Skeletal muscle cell (primary cell): ENCODE measurements around the gene NCOA4.
"Not testable (repeated sequence)": the region's sequence is repeated elsewhere in the genome, so short reads cannot be mapped to it uniquely, and the experiment has no call there.

Experiments
- DNase-seq: peaks from one replicate; pipeline ENCODE4 v3.0.0-alpha.2; 2010; ENCODE audit warnings: low read depth
- H3K4me3 ChIP-seq: 2 replicates; pipeline ENCODE4 v1.5.1; 2011; ENCODE audit warnings: low read depth, mild to moderate bottlenecking, control low read depth, low read length, moderate library complexity

The NCOA4 gene

DNA sequence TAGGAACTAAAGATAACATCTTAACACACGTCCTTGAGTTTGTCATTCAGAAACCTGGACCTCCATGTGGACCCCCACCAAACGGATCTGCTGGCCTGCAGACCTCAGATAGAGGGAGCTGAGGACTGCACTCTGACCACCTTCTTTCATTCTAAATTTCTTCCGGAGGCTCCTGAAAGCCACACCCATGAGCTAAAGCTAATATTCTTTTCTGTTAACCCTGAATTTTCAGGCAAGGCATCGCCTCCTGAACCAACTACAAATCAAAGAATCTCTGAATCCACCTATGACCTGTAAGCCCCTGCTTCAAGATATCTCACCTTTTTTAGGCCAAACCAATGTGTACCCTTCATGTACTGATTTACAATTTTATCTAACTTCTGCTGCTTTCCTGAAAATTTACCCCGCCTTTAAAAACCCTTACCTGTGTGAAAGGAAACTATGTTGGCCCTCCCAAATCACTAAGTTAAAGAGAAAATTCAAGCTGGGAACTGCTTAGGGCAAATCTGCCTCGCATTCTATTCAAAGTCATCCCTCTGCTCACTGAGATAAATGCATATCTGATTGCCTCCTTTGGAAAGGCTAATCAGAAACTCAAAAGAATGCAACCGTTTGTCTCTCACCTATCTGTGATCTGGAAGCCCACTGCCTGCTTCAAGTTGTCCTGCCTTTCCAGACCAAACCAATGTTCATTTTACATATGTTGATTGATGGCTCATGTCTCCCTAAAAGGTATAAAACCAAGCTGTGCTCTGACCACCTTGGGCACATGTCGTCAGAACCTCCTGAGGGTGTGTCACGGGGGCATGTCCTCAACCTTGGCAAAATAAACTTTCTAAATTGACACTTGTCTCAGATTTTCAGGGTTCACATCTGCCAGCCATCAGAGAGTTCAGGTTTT is 23.4 kb upstream of the NCOA4 start:
- no peak overlapping the region for H3K4me3 ChIP-seq
- DNase-seq, result no peak

DNA sequence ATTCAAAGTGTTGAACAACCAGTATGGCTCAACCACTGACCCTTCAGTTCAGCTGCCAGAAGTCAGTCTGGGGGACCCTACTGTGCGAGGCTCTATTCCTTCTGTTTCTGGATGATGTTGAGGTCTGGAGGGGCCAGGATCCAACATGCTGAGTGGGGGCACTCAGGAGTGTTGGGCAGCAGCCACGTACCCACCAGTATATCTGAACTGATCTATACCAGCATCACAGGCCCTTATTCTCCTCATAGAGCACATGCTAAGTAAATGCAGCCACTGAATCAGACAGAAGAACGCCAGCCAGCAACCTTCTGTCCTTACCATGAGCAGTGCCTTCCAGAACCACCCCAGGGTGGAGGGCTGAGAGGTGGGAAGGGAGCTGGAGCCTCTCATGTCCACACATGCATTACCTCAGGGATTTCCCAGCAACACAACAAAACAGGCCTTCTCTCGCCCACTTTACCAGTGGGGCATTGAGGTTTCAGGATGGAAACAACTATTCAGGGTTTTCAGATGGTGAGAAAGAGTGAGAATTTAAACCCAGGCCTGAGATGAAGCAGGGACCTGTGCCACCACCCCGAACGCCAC is 22.5 kb upstream of the NCOA4 start:
- DNase-seq, result no peak
- no peak overlapping the region for H3K4me3 ChIP-seq

DNA sequence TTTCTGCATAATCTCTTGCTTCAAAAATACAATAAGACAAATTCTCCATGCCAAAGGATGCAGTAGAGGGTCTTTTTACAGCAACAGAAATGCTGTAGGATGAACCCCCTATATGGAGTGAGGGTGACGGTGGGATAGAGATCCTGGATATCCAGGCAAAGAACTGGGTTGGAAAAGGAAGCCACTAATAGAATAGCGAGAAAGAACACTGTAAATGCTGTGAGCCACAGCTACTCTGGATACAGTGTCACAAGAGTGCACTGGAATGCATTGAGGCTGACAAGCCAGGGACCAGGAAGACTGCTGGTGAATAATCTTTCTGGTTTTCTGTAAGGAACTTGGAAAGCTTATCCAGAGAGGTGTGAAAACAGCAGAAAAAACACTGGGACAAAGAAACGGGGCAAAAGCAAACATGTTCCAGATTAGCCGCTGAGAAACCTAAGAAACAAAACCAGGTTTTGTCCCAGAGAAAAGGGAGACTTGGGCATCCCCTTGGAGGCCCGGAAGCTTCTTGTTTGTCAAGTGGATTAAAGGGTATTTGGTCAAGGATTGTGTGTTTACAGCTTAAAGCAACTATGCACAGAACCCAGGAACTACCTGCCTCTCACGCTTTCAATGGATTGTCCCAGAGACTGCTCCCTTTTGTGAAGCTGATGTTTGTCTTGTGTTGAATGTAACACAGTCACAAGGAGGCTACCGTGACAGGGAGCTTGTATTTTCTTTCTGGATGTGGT is 21.8 kb upstream of the NCOA4 start:
- no peak overlapping the region for H3K4me3 ChIP-seq
- DNase-seq, result no peak

DNA sequence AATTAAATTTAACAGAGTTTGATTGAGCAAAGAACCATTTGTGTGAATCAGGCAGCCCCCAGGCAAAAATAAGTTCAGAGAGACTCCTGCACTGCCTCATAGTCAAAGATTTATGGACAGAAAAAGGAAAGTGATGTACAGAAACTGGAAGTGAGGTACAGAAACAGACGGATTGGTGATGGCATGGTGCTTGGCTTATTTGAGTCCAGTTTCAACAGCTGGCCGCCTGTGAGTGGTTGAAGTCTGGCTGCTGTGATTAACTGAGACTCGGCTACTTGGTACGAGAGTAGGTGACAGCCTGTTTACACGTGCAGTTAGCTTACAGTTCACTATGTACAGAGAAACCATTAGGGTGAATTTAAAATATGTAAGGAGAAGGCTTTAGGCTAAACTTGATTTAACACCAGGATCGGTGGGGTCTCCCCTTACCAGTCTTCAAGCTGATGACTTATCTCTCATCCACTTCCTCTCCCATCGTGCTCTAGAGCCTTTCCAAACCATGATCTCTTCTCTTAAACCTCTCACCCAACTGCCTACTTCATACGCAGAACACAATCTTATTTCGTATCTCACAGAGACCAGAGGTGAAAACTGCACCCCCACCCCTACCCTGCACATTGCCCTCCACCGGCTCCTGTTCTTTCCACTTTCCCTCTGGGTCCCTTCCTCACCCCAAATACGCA is 20.7 kb upstream of the NCOA4 start:
- no peak for DNase-seq
- no peak overlapping the region for H3K4me3 ChIP-seq

DNA sequence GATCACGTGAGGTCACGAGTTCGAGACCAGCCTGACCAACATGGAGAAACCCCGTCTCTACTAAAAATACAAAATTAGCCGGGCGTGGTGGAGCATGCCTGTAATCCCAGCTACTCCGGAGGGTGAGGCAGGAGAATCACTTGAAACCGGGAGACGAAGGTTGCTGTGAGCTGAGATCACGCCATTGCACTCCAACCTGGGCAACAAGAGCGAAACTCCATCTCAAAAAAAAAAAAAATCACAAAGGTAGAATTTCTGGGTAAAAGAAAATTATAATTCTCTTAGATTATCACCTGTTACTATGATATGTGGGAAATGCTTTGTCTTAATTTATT is 19.0 kb upstream of the NCOA4 start:
- DNase-seq, H3K4me3 ChIP-seq: not testable (repeated sequence)

DNA sequence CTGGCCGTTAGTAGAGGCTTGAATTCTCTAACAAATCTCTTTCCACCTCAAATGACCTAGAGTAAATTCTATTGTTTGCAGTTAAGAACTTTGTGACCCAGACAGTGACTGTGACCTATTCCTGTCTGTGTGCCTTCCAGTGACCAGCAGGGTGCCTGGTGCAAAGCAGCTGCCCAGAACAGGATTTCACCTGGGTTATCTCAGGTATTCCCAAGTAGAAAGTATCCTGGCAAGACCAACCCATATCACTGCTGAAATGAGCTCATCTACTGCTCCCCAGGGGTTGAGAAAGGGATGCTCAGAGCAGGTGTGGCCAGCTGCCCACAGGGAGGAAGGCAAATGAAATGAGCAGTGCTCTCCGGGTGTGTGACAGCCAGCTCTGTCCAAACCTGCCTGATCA is 17.7 kb upstream of the NCOA4 start:
- no peak for DNase-seq
- H3K4me3 ChIP-seq, result no peak overlapping the region

DNA sequence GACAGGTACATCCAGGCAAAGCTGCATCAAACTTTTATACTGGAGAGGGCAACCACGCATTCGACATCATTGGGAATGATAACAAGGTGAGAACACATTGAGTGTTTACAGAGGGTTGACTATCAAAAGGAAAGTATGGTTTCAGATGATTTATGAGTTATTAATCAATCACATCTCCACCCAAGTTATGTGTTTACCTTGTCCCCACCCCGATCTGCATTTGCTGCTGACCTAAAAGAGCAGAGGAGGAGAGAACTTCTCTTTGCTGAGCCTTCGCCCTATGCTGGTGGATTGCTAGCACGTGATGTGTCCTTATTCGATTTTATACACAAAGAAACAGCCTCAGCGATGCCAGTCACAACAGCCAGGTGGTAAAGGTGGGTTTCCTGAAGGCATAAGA is 15.8 kb upstream of the NCOA4 start, which contains the start of gene MSMB:
MSMB (minus strand) TSS at position 9 of the 400 bp plus-strand sequence. CDS start 32 bp downstream, outside the sequence.
- no peak for DNase-seq
- no peak within 1 kb of the TSS for H3K4me3 ChIP-seq

DNA sequence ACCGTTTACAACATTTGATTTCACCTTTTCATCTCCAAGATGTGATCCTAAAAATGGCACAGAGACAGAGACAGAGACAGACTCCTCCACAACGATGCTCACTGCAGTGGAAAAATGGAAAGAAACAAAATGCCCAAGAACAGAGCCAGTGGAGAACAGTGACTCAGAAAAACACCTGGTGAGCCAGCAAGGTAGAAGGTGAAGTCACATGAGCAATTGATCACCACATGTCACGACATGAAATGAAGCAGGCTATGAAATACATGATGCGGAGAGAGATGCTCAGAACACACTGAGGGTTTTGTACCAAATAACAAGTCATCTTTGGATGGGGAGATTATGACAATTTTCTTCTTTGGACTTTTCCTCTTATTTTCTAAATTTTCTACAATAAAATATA is 12.1 kb upstream of the NCOA4 start:
- DNase-seq, result no peak
- H3K4me3 ChIP-seq, result no peak overlapping the region

DNA sequence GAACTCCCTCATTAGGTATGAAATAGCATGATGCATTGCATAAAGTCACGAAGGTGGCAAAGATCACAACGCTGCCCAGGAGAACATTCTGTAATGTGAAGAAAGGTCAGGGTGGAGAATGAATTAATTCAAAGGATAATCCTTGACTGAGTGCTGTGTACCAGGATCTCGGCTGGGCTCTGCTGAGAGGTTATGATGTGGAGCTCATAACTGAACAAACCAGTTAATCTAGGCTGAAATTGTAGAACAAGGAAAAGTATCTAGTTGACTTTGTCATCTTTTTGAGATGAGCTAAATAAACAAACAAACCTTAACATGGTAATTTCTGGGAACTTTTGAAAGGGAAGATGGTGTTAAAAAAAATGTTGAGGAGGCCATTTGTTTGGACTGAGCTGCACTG is 9.6 kb upstream of the NCOA4 start:
- no peak for DNase-seq
- H3K4me3 ChIP-seq, result no peak overlapping the region

DNA sequence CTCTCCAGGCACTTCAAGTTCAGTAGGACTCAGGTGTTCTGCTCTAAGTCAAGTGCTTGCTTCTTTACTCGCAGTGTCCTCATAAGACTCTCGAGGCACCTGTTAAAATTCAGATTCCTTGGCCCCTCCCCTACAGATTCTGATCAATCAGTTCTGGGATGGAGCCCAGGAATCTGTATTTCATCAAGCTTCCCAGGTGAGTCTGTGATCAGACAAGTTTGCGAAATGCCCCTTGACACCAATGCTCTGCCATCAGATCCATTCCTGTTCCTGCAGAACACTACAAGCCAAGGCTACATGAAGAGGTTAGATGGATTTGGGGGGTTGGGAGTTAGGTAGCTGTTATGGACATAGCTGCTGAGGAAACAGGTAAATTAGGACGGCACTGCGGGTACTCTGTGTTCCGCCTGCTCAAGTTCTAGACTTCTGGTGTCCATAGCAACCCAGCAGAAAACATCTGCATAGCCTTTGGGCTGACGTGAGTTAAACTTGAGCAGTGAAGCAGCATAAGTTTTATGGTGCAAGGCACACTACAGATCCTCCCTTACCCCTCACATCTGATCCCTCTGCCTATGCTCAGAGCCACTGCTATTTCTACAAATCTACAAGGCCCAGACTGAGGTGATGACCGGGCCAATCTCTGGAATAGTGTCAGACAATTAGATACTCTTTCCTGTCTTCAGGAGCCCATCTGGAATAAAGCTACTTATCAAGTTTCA is 6.8 kb upstream of the NCOA4 start:
- no peak for DNase-seq
- H3K4me3 ChIP-seq, result no peak overlapping the region

DNA sequence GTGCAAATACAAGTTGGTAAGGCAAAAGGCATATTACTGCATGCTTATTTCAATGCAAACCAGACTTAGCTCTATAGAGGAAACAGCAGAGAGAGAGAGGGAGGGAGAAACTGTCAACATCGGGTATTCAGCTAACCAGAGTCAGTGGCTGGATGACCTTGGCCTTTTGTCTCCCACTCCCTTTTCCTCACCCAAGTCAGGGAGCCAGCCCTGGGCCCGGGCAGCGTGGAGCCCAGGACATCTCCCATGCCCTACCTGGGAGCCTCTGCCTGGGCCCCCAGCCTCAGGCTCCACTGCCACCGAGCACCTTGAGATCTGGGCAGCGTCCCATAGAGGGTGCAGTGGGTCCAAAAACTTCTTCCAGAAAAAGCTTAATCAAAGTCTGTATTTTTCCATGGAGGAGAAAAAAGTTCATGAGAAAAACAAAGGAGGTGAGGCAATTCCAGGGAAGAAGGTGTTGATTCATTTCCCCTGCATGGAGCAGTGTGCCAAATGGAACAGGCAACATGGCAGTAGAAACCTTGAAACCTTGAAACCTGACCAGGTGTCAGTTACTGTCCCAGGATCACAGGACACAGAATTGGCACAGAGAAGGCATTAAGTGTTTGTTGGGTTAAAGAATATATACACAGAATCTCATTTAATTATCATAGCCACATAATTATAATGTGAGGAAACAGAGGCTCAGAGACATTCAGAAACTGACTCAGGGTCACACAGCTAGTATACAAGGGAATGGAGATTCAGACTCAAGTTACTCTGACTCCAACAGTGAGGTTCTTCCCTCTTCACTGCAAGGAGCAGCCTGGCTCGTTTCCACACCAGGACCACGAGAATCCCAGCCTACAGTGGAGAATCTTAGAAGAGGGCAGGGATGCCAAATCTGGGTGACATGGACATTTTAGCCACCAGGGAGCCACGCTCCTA is 5.8 kb upstream of the NCOA4 start:
- H3K4me3 ChIP-seq, result no peak overlapping the region
- no peak for DNase-seq

DNA sequence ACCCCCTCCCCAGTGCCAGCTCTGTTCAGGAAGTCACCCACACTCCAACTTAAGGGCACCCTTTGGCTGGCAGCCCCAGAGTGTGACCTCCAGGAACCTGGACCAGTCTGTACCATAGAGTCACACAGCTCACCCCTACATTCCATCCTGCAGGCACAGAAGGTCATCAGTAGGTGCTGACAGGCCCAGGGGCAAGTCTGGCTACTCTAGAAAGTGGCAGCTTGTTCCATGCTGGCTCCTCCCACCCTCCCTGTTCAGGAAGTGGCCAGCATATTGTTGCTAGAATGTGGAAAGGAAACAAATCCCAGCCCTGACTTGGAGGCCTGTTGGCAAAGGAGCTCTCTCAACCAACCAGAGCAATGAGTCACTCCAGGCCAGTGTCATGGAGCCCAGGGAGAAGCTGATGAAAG is 3.2 kb upstream of the NCOA4 start:
- DNase-seq, result peak; percentile 61

DNA sequence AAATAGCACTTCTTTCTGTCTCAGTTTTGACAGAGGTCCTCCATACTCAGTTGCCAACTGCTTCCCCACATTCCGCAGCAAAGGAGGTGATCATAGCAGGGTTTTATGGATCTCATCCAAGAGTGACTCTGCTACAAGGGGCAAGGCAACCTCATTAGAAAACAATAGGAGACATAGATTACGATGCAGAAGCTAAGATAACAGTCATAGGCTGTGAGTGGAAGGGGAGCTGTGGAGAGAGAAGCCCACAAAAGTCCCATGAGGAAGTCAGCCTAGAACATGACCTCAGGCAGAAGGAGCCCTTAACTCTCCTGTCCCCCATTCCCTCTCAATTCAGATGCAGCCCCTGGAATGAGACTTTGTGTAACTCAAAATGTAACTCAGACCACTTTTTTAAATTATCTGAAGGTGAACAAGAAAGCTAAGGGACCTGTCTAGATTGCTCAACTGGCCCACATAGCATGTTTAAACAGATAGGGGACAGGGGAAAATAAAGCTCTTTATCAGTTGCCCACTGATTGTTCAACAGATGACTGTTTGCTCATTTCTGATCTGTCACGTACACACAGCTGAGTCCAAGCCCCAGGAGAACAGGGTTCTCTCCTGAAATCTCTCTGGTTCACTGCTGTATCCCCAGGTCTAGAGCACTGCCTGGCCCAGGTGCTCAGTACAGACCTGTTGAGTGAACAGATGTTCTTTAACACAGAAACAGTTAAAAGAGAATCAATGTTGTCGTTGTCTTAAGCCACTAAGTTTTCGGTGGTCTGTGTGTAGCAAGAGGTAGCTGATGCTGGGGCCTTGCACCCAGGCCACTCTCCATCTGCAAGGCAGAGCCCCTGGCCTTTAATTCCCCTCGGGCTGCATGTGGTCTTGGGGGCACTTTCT is 1.5 kb upstream of the NCOA4 start:
- no peak overlapping the region for H3K4me3 ChIP-seq

More for the DNA sequence above, 3.2 kb upstream of the NCOA4 start:
- no peak overlapping the region for H3K4me3 ChIP-seq

DNA sequence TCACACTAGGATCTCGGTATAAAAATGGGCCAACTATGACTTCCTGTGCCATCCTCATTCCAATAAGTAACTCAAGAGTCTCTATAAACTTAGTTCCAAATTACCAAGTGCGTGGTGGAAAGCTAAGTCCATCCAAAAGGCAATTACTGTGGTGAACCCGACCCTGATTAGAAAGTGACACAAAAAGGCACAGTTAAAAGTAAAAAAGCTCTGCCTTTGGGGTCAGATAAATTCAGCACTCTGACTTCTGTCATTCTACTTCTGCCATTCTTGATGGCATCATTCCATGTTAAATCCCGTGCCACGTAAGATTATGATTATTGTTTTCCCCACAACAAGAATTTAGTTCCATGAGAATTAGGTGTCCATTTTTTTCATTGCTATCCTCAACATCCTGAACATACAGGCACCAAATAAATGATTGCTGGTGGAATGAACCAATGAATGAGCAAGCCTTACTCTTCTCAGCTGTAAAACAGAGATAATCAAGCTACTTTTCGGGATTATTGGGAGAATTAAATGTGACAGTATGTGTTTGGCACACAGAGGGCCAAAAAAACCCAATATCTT is 877 bp downstream of the NCOA4 start:
- H3K4me3 ChIP-seq, result peak overlapping the region; percentile 75
- no peak for DNase-seq

More for the DNA sequence above, 1.5 kb upstream of the NCOA4 start:
- no peak for DNase-seq

DNA sequence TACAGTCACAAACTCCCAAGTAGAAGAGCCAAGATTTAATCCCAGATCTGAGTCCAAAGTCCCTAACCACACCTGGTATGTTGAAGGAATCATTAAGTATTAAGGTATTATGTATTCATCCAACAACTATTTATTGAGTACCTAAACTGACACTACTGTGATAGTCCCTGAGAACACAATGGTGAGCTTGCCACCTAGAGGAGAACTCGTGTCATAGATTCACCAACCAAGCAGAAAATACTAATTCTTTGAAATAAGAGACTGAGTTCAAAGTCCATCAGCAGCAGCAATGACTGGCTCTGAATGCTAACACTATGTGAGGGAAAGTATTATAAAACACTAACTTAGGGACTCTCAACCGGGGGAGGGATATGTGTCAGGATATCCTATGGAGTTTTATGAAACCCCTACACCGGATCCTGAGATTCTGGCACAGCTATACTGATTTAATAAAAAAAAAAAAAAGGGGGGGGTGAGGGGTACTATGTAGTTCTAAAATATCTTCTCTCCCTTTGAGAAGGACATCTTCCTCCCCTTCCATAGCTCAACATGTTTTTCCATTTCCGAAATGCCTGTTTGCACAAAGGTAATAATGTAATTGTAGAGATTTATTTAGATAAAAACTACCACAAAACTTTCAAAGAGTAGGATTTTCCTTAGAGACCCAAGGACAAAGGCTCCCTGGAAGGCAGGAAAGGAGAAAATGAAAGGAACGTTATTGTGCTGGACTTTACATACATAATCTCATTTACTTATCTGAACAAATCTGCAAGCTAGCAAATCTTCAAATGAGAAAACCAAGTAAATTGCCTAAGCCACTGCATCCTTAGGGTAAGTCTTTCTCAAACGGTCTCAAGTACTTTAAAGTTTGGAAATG is 1.6 kb downstream of the NCOA4 start:
- peak; percentile 37 for DNase-seq
- peak overlapping the region; percentile 75 for H3K4me3 ChIP-seq

DNA sequence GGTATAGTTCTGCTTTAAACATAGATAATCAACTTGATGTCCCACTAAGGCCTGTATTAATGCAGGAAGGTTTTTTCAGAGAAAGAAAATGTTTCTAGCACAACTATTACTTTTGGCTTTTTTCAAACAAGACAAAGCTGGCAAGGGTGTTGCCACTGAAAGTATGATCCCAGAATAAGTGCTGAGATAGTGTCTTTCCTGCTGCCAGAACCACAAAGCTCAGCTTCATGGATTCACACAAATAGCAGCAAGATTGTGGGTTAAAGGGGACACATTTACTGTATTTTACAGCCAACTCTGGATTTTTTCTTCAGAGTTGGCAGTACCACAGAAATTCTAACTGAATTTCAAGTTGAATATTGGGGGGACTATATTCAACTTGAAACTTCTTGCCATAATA is 4.3 kb downstream of the NCOA4 start:
- no peak overlapping the region for H3K4me3 ChIP-seq
- DNase-seq, result no peak
